Dedifferentiated amniotic fluid mesenchymal stem cell (primary cell): ENCODE data around the gene PFKFB4.
A peak's percentile ranks its signal among the peaks of the same experiment; 100 is the strongest.
"Not testable (repeated sequence)": the region's sequence is repeated elsewhere in the genome, so short reads cannot be mapped to it uniquely, and the experiment has no call there.

Experiments
- DNase-seq: peaks from one replicate; pipeline ENCODE4 v3.0.0-alpha.2; 2016; ENCODE audit errors: extremely low spot score

PFKFB4 gene

GRCh38 chr3:48492461-48493202, 64.0 kb downstream of the PFKFB4 start:
- DNase-seq: no peak

DNA sequence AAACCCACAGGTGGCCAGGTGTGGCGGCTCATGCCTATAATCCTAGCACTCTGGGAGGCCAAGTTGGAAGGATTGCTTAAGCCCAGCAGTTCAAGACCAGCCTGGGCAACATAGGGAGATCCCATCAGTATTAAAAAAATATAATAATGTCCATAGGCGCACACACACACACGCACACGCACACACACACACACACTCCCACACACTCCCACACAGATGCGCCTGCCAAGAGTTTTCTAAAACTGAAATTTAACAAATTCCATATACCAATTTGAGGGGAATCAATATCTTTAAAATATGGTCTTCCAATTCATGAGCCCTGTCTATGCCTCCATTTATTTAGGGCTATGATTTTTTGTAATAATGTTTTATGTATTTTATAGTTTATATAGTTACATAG, 69.7 kb downstream of the PFKFB4 start:
- no peak for DNase-seq

- DNase-seq: not testable (repeated sequence)
These were observed 73.8 kb downstream of the PFKFB4 start for GRCh38 chr3:48482822-48483221.

DNA sequence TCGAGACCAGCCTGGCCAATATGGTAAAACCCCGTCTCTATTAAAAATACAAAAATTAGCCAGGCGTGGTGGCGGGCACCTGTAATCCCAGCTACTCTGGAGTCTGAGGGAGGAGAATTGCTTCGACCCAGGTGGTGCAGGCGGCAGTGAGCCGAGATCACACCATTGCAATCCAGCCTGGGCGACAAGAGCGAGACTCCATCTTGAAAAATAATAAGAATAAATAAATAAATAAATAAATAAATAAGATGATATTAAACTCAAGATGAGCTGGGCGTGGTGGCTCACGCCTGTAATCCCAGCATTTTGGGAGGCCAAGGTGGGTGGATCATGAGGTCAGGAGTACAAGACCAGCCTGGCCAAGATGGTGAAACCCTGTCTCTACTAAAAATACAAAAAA, 75.7 kb downstream of the PFKFB4 start:
- DNase-seq: not testable (repeated sequence)

DNA sequence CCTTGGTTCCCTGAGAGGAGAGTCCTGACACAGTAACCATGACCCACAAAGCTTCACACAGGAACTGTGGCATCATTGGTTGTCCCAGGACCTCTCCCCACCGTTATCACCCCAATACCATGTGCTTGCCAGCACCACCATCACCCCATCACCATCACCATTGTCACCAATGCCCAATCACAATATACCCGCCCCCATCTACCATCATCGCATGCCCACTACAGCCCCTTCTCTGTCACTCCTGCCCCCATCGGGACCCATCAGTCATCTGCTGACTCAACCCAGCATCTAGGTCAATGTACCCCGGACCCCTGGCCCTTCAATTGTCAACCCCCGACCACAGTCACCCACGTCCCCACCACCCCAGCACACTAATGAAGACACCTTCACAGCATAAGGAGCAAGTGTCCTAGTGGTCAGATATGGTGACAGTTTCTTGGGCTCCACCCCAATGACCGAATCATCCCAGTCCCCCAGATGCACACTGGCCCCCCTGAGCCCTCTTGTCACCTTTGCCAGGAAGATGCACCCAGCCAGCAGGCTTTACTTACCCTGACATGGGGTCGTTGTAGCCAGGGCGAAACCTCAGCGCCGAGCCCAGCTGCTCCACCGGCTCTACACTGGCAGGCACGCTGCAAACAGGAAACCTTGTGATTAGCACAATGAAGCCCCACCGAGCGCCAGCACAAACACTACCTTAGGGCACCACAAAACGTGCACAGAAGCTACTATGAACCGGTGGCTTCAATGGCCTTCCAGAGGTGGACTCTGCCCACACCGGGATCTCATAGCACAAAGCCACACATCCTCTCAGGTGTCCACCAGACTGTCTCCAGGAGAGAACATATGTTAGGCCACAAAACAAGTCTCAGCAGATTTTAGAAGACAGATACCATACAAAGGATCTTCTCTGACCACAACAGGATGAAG, 77.7 kb downstream of the PFKFB4 start:
- DNase-seq: no peak

DNA sequence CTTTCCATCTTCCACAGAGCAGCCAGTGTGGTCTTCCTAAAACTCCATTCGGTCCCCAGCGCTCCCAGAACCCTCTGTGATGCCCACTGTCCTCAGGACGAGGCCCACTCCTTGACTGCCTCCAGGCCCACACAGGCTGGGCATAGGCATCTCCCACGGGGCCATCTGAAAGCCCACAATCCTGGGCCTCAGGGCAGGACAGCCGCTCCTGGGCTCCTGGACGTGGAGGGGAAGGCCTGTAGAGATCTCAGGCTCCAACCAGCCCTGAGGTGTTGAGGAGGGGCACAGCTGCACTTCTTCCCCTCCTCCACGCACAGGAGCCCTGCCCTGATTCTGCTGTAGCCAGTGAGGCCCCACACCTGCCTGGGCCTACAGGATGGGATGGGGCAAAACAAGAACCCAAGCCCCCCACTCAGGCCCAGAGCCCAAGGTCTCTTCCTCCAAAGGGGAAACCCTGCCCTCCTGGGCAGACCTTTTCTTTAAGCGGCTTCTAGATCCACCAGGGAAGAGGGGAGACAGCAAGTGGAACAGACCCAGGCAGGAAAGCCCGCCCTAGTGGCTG, 78.6 kb downstream of the PFKFB4 start:
- DNase-seq: no peak

- no peak for DNase-seq
These were observed 80.1 kb downstream of the PFKFB4 start for GRCh38 chr3:48476426-48477053.

GRCh38 chr3:48475188-48475587, 81.4 kb downstream of the PFKFB4 start:
- DNase-seq: no peak

DNA sequence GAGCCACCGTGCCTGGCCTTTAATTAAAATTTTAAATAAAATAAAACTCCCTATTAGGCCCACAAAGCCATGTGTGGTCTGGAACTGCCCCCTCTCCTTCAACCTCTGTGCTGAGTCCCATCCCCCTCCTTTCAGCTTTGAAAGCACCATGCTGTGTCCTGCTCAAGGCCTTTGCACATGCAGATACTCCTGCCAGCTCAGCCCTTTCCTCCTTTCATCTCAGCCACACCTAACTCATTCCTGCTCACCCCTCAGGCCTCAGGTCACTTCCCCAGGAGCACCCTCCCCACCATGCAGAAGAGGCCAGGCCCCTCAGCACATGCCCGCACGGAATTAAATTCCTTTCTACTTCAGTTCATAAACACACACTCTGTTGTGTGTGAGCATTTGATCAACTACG, 82.0 kb downstream of the PFKFB4 start:
- DNase-seq: no peak

- not testable (repeated sequence) for DNase-seq
These were observed 82.6 kb downstream of the PFKFB4 start for GRCh38 chr3:48474031-48474430.

DNA sequence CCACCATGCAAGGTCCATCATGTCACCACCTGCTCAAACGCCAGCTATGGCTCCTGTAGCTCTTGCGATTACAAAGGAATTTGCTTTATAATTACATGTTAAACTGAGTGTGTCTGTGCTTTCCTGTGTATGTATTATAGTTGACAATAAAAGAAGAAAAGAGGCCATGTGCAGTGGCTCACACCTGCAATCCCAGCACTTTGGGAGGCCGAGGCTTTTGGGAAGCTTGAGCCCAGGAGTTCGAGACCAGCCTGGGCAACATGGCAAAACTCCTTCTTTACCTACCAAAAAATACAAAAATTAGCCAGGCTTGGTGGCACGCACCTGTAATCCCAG, 83.0 kb downstream of the PFKFB4 start:
- no peak for DNase-seq

DNA sequence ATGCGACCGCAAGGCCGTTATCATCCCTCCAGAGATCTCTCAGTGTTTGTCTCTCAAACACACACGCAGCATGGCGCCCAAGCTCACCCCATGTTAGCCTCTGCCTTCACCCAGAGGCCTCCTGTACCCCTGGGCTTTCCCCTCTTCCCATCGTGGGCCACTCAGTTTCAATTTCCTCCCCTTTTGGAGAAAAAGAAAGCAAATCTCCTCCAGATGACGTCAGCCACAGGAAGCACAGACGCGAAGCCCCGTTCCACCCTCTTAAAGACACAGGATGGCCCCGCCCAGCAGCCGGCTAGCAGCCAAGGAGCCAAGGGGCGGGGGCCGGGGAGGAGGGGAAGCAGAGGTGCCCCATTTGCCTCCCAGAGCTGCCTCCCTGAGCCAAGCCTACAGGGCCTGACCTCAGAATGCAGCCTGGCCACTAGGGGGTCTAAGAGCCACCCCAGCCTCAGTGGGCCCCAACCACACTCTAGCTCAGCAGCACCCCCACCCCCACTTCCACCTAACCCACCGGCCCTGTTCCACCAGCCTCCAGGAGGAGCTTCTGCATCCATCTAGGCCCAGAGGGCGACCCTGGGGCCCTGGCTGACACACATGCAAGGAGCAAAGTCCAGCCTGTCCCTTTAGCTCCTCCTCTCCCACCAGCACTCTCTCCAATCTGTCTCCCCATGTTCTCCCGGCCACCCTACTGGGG, 83.5 kb downstream of the PFKFB4 start:
- DNase-seq: peak; percentile 94

DNA sequence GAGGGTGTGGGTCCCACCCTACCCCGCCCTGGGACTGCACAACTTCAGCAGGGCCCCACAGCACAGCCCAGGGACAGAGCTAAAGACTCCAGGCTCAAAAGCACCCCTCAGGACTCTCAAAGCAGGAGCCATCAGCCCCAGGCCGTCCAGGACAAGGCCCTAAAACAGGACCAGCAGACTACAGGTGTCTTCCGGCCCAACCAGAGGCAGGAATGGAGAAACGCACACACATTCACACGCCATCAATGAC, 84.0 kb downstream of the PFKFB4 start:
- DNase-seq: no peak

- DNase-seq: no peak
These were observed 86.3 kb downstream of the PFKFB4 start for GRCh38 chr3:48470286-48470685.

DNA sequence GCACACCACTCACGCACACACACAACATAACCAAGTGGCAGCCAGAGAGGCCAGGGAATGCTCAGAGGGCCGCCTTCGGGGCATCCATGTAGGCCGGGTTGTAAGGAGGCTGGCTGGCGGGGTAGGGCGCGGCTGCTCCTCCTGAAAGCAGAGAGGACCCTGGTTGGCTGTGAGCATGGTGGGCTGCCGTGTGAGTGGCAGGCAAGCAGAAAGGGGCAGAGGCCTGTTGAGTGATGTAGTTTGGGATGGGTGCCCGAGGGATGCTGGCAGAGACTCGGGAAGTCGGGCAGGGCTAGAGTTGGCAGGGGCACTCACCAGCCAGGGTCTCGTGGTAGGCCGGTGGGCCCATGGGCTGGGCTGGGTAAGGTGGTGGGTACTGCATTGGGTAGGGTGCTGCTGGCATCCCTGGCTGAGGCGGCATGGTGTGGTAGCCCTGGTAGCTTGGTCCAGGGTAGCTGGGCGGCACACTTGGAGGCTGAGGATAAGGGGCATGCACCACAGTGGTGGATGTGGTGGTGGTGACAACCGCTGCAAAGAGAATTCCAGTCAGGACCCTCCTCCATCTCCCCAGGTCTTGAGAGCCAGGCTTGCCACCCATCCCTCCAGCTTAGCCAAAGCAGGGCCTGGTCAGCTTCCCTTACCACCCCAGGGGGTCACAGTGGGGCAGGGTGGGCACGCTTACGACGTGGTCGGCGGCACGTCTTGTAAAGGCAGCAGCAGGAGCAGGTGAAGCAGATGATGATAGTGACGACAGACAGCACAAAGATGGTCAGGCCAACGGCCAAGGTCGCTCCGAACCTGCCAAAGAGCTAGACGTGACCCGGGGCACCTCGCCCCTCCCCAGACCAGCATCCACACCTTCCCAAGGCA, 87.3 kb downstream of the PFKFB4 start:
- DNase-seq: no peak

DNA sequence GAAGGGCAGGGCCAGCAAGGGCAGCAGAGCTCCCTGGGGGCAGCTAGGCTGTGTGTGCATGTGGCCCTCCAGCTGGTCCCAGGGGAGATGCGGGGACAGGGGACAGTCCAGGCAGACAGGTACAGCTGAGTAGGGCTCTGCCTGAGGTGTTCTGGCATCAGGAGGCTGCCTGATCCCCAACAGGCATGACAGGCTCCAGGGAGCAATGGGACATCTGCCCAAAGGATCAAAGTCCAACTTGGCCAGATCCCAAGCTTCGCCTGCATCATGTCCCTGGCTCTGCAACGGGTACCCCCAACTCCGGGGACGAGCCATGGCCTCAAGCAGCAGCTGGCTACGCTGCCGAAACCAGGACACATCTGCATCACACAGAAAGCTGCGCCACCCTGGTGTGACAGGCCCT, 88.3 kb downstream of the PFKFB4 start:
- no peak for DNase-seq
